ENCODE measurements around the gene TSPAN10. TPM values are rescaled to one million over a fixed set of nuclear protein-coding genes. Genes with fewer than 3 reads are reported as not detected.

Gene TSPAN10
- total and polyA plus RNA-seq, 4 donors: 0.61 to 4.7 (median 1.1) TPM

DNA sequence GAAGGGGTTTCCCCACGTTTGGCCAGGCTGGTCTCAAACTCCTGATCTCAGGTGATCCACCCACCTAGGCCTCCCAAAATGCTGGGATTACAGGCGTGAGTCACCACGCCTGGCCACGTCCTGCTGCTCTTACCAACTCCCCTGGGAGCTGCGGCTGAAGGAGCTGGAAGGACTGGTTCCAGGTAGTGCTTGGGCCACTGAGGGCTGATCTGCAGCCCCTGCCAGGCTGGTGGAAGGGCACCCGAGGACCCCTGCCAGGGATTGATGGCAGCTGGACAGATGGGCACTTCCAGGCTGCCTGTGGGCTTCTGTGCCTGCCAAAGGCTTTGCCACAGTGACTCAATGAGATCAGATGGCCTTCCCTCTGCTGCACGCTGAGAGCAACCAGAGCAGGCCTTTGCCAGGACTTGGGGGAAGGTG lies 27.1 kb downstream of the TSPAN10 start:
- ATAC-seq (ENCODE audit: insufficient read depth, low FRiP score) (no peak), DNase-seq (no peak)
- H3K4me3 ChIP-seq: no peak overlapping the region
- no peaks in the 10 kb centered on the region for H3K9me3 ChIP-seq (ENCODE audit: control insufficient read depth in 4 of 4, insufficient read depth in 3 of 4, low read length in 3 of 4)
- no peaks in the 10 kb centered on the region for H3K27me3 ChIP-seq (ENCODE audit: control insufficient read depth in 3 of 3, insufficient read depth in 3 of 3, low read length in 2 of 3)
- 89 to 92% methylated on average over 7 of the region's 7 CpGs for WGBS, 2 donors
- H3K9ac ChIP-seq (ENCODE audit: insufficient read depth in 1 of 2, low read length in 2 of 2): no peak overlapping the region
- no peak for TF ChIP-seq CTCF (IDR thresholded peaks at IDR 0.05; ENCODE audit: control extremely low read depth, extremely low read depth)
- H3K36me3 ChIP-seq (ENCODE audit: control insufficient read depth in 4 of 4, insufficient read depth in 4 of 4, low read length in 4 of 4): peaks cover 0 to 5% (median 1%) of the 10 kb centered on the region in 4 donors
- H3K4me1 ChIP-seq (ENCODE audit: control insufficient read depth in 5 of 5, insufficient read depth in 5 of 5, low read length in 5 of 5): peaks cover 0 to 17% (median 4%) of the 10 kb centered on the region in 5 donors
- H3K27ac ChIP-seq (ENCODE audit: low read depth in 1 of 2, low read length in 1 of 2): no peak overlapping the region

- WGBS, 2 donors: 51 to 55% methylated on average over 30 of the region's 30 CpGs
- ATAC-seq (ENCODE audit: insufficient read depth, low FRiP score) (peak; percentile 10), DNase-seq (peak in 1 of 3 donors; percentile 8)
- Histone ChIP-seq H3K27ac (ENCODE audit: low read depth in 1 of 2, low read length in 1 of 2) (peak overlapping the region; percentile 86 to 93), H3K4me3 (peak overlapping the region; percentile 93), H3K27me3 (ENCODE audit: control insufficient read depth in 3 of 3, insufficient read depth in 3 of 3, low read length in 2 of 3) (no peaks in the 10 kb centered on the region), H3K36me3 (ENCODE audit: control insufficient read depth in 4 of 4, insufficient read depth in 4 of 4, low read length in 4 of 4) (peaks cover 0 to 12% (median 4%) of the 10 kb centered on the region in 4 donors), H3K9me3 (ENCODE audit: control insufficient read depth in 4 of 4, insufficient read depth in 3 of 4, low read length in 3 of 4) (no peaks in the 10 kb centered on the region), H3K4me1 (ENCODE audit: control insufficient read depth in 5 of 5, insufficient read depth in 5 of 5, low read length in 5 of 5) (peaks cover 0 to 17% (median 4%) of the 10 kb centered on the region in 5 donors), H3K9ac (ENCODE audit: insufficient read depth in 1 of 2, low read length in 2 of 2) (peak overlapping the region; percentile 53 to 77)
- TF ChIP-seq CTCF (IDR thresholded peaks at IDR 0.05; ENCODE audit: control extremely low read depth, extremely low read depth): no peak
These were observed 28.5 kb downstream of the TSPAN10 start for GRCh38 chr17:81665205-81666091.

- no peaks in the 10 kb centered on the region for H3K27me3 ChIP-seq (ENCODE audit: control insufficient read depth in 3 of 3, insufficient read depth in 3 of 3, low read length in 2 of 3)
- WGBS, 2 donors: 0% methylated on average over 16 of the region's 16 CpGs
- peak overlapping the region; percentile 53 to 77 for H3K9ac ChIP-seq (ENCODE audit: insufficient read depth in 1 of 2, low read length in 2 of 2)
- peak overlapping the region; percentile 86 to 93 for H3K27ac ChIP-seq (ENCODE audit: low read depth in 1 of 2, low read length in 1 of 2)
- H3K4me3 ChIP-seq: peak overlapping the region; percentile 93
- no peaks in the 10 kb centered on the region for H3K9me3 ChIP-seq (ENCODE audit: control insufficient read depth in 4 of 4, insufficient read depth in 3 of 4, low read length in 3 of 4)
- H3K36me3 ChIP-seq (ENCODE audit: control insufficient read depth in 4 of 4, insufficient read depth in 4 of 4, low read length in 4 of 4): peaks cover 0 to 14% (median 4%) of the 10 kb centered on the region in 4 donors
- no peak for TF ChIP-seq CTCF (IDR thresholded peaks at IDR 0.05; ENCODE audit: control extremely low read depth, extremely low read depth)
- peaks cover 0 to 17% (median 4%) of the 10 kb centered on the region in 5 donors for H3K4me1 ChIP-seq (ENCODE audit: control insufficient read depth in 5 of 5, insufficient read depth in 5 of 5, low read length in 5 of 5)
- ATAC-seq (ENCODE audit: insufficient read depth, low FRiP score): no peak
- DNase-seq: peak in 1 of 3 donors; percentile 46
These were observed 29.0 kb downstream of the TSPAN10 start for GRCh38 chr17:81666092-81666341.
